GM23338 (cell line): ENCODE measurements around the gene AP1G1.

Source experiments
- CTCF ChIP-seq, 2 experiments: fragments of 200-600 bp in 1 of 2; sonication (generic) in 1 of 2; conservative IDR thresholded peaks; 2 replicates each; pipeline versions ENCODE4 v1.5.1 to v1.6.1; 2016 to 2017; ENCODE audit warnings: antibody characterized with exemption in 2 of 2, low read depth in 2 of 2, mild to moderate bottlenecking in 2 of 2, moderate library complexity in 1 of 2
- REST ChIP-seq: IDR thresholded peaks from one replicate; pipeline ENCODE4 v1.6.1; 2018; ENCODE audit warnings: antibody characterized with exemption; ENCODE audit not compliant: unreplicated experiment

GRCh38 chr16:71803305-71803690, 5.3 kb downstream of the AP1G1 start:
- TF ChIP-seq CTCF (conservative IDR thresholded peaks at IDR 0.05; ENCODE audit: low read depth in 2 of 2) = no peak
- no peak for TF ChIP-seq REST
